DND-41 (cell line): Measurements from ENCODE around the gene JPH3.

Experiments used
- CTCF ChIP-seq: IDR thresholded peaks from 2 replicates; pipeline ENCODE4 v1.5.1; 2012; ENCODE audit warnings: borderline replicate concordance, low read length, moderate library complexity, mild to moderate bottlenecking; ENCODE audit not compliant: poor library complexity, severe bottlenecking; ENCODE audit errors: extremely low read depth
- EZH2 ChIP-seq: IDR thresholded peaks from 3 replicates; pipeline ENCODE4 v1.6.1; 2012; ENCODE audit warnings: borderline replicate concordance, low read depth, mild to moderate bottlenecking, moderate library complexity, low read length, inconsistent platforms; ENCODE audit not compliant: severe bottlenecking

DNA sequence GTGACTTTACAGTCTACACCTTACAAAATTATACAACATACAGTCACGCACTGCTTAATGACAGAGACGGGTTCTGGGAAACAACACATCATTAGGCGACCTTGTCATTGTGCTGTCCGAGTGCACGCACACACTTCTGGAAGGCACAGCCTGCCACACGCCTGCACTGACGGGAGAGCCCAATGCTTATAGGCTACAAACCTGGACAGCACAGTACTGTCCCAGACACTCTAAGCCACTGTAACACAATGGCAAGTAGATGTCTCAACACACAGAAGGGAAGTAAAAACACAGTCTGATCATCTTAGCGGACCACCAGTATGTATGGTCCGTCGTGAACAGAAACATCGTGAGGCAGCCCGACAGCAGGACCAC is 133.7 kb downstream of the JPH3 start:
- no peak for TF ChIP-seq CTCF
- no peak for TF ChIP-seq EZH2
